ENCODE results near the gene GLT1D1.

GLT1D1 gene

DNA sequence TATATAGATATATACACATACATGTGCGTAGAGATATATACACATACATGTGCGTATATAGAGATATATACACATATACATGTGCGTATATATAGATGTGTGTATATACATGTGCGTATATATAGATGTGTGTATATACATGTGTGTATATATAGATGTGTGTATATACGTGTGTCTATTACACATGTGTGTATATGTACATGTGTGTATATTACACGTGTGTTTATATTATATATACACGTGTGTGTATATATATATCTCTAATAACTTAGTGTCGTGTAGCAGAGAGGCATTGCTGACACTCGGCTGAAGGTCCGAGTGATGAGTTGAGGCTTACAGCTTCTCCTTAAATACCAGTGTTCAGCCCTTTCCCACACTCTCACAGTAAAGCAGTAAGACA, 133.7 kb downstream of the GLT1D1 start:
- TF ChIP-seq, protein P1, sequence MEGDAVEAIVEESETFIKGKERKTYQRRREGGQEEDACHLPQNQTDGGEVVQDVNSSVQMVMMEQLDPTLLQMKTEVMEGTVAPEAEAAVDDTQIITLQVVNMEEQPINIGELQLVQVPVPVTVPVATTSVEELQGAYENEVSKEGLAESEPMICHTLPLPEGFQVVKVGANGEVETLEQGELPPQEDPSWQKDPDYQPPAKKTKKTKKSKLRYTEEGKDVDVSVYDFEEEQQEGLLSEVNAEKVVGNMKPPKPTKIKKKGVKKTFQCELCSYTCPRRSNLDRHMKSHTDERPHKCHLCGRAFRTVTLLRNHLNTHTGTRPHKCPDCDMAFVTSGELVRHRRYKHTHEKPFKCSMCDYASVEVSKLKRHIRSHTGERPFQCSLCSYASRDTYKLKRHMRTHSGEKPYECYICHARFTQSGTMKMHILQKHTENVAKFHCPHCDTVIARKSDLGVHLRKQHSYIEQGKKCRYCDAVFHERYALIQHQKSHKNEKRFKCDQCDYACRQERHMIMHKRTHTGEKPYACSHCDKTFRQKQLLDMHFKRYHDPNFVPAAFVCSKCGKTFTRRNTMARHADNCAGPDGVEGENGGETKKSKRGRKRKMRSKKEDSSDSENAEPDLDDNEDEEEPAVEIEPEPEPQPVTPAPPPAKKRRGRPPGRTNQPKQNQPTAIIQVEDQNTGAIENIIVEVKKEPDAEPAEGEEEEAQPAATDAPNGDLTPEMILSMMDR (IDR thresholded peaks at IDR 0.05; ENCODE audit: borderline replicate concordance, insufficient read depth, low read depth, low read length): no peak
- H3K4me3 ChIP-seq (ENCODE audit: low read depth, low read length): no peak overlapping the region

DNA sequence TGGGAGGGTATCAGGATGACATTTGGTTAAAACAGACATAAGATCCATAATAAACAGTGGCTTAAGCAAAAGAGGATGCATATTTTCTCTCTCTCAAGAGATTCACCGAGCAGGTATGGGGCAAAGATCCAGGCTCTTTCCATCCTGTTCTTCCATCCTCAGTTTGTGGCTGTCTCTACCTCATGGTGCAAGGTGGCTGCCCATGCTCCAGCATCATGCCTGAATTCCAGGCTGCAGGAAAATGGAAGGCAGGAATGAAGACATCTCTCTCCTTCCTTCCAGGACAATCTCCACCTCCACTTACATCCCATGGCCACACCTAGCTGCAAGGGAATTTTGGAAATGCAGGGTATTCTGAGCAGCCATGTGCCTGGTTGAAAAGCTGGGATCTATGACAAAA, 136.0 kb downstream of the GLT1D1 start:
- H3K4me3 ChIP-seq (ENCODE audit: low read depth, low read length): no peak overlapping the region
- TF ChIP-seq, protein P1 (IDR thresholded peaks at IDR 0.05; ENCODE audit: borderline replicate concordance, insufficient read depth, low read depth, low read length): no peak

DNA sequence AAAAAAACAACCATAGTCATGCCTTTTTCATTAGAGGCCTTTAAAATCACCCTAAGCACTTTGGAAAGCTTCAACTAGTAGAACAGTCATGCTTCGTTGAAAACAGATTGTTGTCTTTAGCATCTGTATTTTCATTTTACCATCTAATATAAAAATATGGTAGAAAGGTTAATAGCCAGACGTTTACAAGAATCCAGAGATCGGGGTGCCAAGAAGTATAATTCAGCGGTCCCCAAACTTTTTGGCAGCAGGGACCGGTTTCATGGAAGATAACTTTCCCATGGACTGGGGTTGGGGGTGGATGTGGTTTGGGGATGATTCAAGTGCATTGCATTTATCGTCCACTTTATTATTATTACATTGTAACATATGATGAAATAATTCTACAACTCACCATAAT, 138.4 kb downstream of the GLT1D1 start:
- H3K4me3 ChIP-seq (ENCODE audit: low read depth, low read length): no peak overlapping the region
- TF ChIP-seq, protein P1 (IDR thresholded peaks at IDR 0.05; ENCODE audit: borderline replicate concordance, insufficient read depth, low read depth, low read length): no peak

DNA sequence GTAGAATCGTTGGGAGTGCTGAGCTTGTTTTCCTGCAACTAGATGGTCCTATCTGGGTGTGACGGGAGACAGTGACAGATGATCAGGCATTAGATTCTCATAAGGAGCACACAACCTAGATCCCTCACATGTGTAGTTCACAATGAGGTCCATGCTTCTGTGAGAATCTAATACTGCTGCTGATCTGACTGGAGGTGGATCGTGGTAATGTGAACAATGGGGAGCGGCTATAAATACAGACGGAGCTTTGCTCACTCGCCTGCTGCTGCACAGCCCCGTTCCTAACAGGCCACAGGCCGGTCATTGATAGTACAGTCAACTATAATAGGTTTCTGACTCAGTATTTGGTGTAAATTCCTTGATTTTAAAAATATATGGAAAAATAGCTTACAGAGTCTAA, 138.8 kb downstream of the GLT1D1 start:
- H3K4me3 ChIP-seq (ENCODE audit: low read depth, low read length): no peak overlapping the region
- TF ChIP-seq, protein P1 (IDR thresholded peaks at IDR 0.05; ENCODE audit: borderline replicate concordance, insufficient read depth, low read depth, low read length): no peak

DNA sequence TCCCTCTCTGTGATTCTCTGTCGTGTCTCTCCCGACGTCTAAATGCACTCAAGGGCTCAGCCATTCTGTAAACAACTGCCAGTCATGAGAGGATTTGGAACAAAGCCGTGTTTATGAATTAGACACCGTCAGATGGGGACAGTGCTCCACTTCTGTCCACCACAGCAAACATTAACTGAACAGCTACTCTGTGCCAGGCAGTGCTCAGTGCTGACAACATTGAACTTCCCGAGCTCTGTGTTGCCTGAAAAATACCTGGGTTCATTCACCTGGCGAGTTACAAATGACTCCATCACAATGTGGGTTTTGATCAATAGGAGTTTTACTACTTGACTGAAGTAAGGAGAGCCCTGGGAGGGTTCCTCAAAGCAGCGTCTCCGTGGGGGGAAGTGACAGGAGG, 139.3 kb downstream of the GLT1D1 start:
- no peak overlapping the region for H3K4me3 ChIP-seq (ENCODE audit: low read depth, low read length)
- TF ChIP-seq, protein P1 (IDR thresholded peaks at IDR 0.05; ENCODE audit: borderline replicate concordance, insufficient read depth, low read depth, low read length): no peak

DNA sequence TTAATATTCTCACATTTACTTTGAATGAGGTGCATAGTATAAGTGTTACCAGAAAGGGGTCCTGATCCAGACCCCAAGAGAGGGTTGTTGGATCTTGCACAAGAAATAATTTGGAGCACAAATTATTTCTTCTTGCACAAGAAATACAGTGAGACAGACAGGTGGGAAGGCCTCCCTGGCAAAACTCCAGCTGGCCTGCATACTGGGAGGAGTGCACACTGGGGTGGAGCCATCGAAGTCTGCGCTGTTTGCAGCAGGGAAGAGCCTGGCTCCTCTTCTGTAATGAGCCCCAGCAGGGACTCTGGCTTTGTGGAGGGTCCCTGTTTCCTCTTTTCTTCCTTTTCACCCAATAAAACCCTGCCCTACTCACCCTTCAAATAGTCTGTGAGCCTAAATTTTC, 141.6 kb downstream of the GLT1D1 start:
- TF ChIP-seq, protein P1 (IDR thresholded peaks at IDR 0.05; ENCODE audit: borderline replicate concordance, insufficient read depth, low read depth, low read length): no peak
- no peak overlapping the region for H3K4me3 ChIP-seq (ENCODE audit: low read depth, low read length)

DNA sequence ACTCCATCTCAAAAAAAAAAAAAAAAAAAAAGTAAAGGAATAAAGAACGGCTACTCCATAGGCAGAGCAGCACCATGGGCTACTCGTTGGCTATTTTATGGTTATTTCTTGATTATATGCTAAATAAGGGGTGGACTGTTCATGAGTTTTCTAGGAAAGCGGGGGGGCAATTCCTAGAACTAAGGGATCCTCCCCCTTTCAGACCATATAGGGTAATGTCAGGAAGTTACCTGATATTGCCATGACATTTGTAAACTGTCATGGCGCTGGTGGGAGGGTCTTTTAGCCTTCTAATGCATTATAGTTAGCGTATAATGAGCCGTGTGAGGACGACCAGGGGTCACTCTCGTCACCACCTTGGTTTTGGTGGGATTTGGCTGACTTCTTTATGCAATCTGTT, 142.3 kb downstream of the GLT1D1 start:
- TF ChIP-seq, protein P1 (IDR thresholded peaks at IDR 0.05; ENCODE audit: borderline replicate concordance, insufficient read depth, low read depth, low read length): no peak
- no peak overlapping the region for H3K4me3 ChIP-seq (ENCODE audit: low read depth, low read length)
